ENCODE measurements around the gene NHEJ1.

- TF ChIP-seq CTCF (conservative IDR thresholded peaks at IDR 0.05) (peak; percentile 77), ZFX (IDR thresholded peaks at IDR 0.05) (no peak)
Measured at GRCh38 chr2:219073413-219074129, 87.0 kb downstream of the NHEJ1 start.

Data from C4-2B (cell line).